ENCODE results near the gene TMEM270. TPM values are rescaled to one million over a fixed set of nuclear protein-coding genes. Genes with fewer than 3 reads are reported as not detected.
"Not testable (repeated sequence)": the region's sequence is repeated elsewhere in the genome, so short reads cannot be mapped to it uniquely, and the experiment has no call there.

The TMEM270 gene
- total RNA-seq, 1 experiment from 2014 or later: not detected

DNA sequence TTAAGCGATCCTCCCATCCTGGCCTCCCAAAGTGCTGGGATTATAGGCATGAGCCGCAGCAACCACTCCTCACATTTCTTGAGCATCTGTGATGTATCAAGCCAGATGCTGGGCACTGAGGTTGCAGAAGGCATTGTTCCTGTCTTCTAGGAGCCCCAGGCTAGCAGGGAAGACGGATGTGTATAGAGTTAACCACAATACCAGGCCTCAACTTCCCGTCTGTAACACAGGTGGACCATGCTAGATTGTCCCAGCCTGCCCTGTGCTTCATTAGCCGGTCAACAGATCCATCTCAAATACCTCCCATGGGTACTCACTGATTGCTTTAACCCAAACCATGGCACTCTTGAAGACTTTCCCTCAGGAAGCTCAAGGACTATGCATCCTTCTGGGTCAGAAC lies 32.0 kb upstream of the TMEM270 start:
- no peak for DNase-seq (ENCODE audit: low read depth in 1 of 2, low spot score in 2 of 2)
- no peak overlapping the region for H3K27ac ChIP-seq
- H3K4me3 ChIP-seq: no peak overlapping the region
- H3K36me3 ChIP-seq: no peaks in the 10 kb centered on the region
- no peaks in the 10 kb centered on the region for H3K27me3 ChIP-seq (replicated peaks)
- H3K4me1 ChIP-seq (replicated peaks): peaks cover 18% of the 10 kb centered on the region
- no peaks in the 10 kb centered on the region for H3K9me3 ChIP-seq (replicated peaks)

DNA sequence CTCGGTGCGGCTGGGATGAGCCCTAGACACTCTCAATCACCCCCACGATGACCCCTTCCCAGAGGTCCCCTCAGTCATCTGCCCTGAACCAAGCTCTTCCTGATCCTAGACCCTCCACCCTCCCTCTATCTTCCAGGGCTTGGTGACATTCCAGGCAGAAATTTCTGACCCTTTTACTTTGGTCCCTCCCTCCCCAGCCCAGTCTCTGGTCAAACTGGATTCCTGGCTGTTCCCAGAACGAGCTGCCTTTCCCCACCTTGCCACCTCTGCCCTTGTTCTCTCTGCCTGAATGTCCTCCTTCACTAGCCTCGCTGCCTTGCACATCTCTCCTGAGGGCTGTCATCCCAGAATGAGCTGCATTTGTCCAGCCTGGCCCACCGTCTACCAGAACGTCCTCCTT lies 31.5 kb upstream of the TMEM270 start:
- Histone ChIP-seq H3K36me3 (no peaks in the 10 kb centered on the region), H3K9me3 (replicated peaks) (no peaks in the 10 kb centered on the region), H3K27ac (no peak overlapping the region), H3K4me3 (no peak overlapping the region), H3K27me3 (replicated peaks) (no peaks in the 10 kb centered on the region), H3K4me1 (replicated peaks) (peaks cover 18% of the 10 kb centered on the region)
- DNase-seq (ENCODE audit: low read depth in 1 of 2, low spot score in 2 of 2): no peak

- no peak overlapping the region for H3K27ac ChIP-seq
- H3K4me3 ChIP-seq: no peak overlapping the region
- no peaks in the 10 kb centered on the region for H3K27me3 ChIP-seq (replicated peaks)
- H3K36me3 ChIP-seq: no peaks in the 10 kb centered on the region
- no peaks in the 10 kb centered on the region for H3K9me3 ChIP-seq (replicated peaks)
- DNase-seq (ENCODE audit: low read depth in 1 of 2, low spot score in 2 of 2): no peak
- peaks cover 18% of the 10 kb centered on the region for H3K4me1 ChIP-seq (replicated peaks)
These were observed 30.9 kb upstream of the TMEM270 start for GRCh38 chr7:73829921-73830680.

- Histone ChIP-seq H3K4me3 (no peak within 1 kb of the TSS), H3K4me1 (replicated peaks) (peaks cover 18% of the 10 kb centered on the region), H3K27me3 (replicated peaks) (no peaks in the 10 kb centered on the region), H3K27ac (no peak within 1 kb of the TSS), H3K9me3 (replicated peaks) (no peaks in the 10 kb centered on the region), H3K36me3 (no peaks in the 10 kb centered on the region)
- no peak for DNase-seq (ENCODE audit: low read depth in 1 of 2, low spot score in 2 of 2)
These were observed 30.0 kb upstream of the TMEM270 start, which contains the start of gene CLDN4 for GRCh38 chr7:73830681-73831583. CLDN4 (plus strand) TSS chr7:73830996; CDS start chr7:73831202, 206 bp downstream.

DNA sequence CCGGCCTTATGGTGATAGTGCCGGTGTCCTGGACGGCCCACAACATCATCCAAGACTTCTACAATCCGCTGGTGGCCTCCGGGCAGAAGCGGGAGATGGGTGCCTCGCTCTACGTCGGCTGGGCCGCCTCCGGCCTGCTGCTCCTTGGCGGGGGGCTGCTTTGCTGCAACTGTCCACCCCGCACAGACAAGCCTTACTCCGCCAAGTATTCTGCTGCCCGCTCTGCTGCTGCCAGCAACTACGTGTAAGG lies 29.4 kb upstream of the TMEM270 start:
- peaks cover 18% of the 10 kb centered on the region for H3K4me1 ChIP-seq (replicated peaks)
- H3K9me3 ChIP-seq (replicated peaks): no peaks in the 10 kb centered on the region
- no peak overlapping the region for H3K4me3 ChIP-seq
- no peak overlapping the region for H3K27ac ChIP-seq
- DNase-seq (ENCODE audit: low read depth in 1 of 2, low spot score in 2 of 2): no peak
- H3K36me3 ChIP-seq: no peaks in the 10 kb centered on the region
- H3K27me3 ChIP-seq (replicated peaks): no peaks in the 10 kb centered on the region

GRCh38 chr7:73831834-73832651 lies 28.9 kb upstream of the TMEM270 start:
- peaks cover 18% of the 10 kb centered on the region for H3K4me1 ChIP-seq (replicated peaks)
- DNase-seq (ENCODE audit: low read depth in 1 of 2, low spot score in 2 of 2): no peak
- no peaks in the 10 kb centered on the region for H3K27me3 ChIP-seq (replicated peaks)
- H3K9me3 ChIP-seq (replicated peaks): no peaks in the 10 kb centered on the region
- no peak overlapping the region for H3K4me3 ChIP-seq
- no peak overlapping the region for H3K27ac ChIP-seq
- no peaks in the 10 kb centered on the region for H3K36me3 ChIP-seq

GRCh38 chr7:73832806-73833205 lies 28.2 kb upstream of the TMEM270 start:
- Histone ChIP-seq H3K27me3 (replicated peaks) (no peaks in the 10 kb centered on the region), H3K4me3 (no peak overlapping the region), H3K4me1 (replicated peaks) (peaks cover 13% of the 10 kb centered on the region), H3K9me3 (replicated peaks) (no peaks in the 10 kb centered on the region), H3K36me3 (no peaks in the 10 kb centered on the region), H3K27ac (no peak overlapping the region)
- no peak for DNase-seq (ENCODE audit: low read depth in 1 of 2, low spot score in 2 of 2)

DNA sequence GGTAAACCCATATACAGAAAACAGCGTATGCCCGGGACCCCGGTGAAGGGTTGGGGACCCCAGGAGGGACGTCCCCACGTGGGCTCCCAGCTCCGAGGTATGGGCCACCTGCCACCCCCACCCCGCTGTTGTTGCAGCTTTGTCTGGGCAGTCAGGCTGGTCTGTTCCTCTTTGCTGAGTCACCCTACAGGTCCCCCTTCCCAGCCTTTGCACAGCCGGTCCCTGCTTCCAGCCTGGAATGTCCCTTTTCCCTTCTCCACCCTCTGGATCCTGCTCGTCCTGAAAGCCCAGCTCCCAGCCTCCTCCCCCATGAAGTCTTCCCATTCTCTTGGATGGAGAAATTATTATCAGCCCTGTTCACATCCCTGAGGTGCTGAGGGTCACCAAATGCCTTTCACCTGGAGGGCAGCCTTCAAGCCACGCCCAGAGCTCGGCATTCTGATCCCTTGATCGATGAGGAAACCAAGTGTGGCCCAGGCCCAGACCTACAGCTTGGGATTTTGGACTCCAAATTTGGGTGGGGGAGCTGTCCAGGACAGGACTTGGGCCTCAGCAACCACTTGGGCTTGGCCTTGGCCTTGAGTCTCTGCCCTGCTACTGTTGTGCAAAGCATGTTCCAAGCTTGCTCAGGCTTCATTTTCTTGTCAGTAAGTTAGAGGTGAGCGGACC lies 27.6 kb upstream of the TMEM270 start:
- H3K4me3 ChIP-seq: no peak overlapping the region
- peaks cover 9% of the 10 kb centered on the region for H3K4me1 ChIP-seq (replicated peaks)
- no peak for DNase-seq (ENCODE audit: low read depth in 1 of 2, low spot score in 2 of 2)
- no peaks in the 10 kb centered on the region for H3K36me3 ChIP-seq
- no peak overlapping the region for H3K27ac ChIP-seq
- no peaks in the 10 kb centered on the region for H3K9me3 ChIP-seq (replicated peaks)
- H3K27me3 ChIP-seq (replicated peaks): no peaks in the 10 kb centered on the region

DNA sequence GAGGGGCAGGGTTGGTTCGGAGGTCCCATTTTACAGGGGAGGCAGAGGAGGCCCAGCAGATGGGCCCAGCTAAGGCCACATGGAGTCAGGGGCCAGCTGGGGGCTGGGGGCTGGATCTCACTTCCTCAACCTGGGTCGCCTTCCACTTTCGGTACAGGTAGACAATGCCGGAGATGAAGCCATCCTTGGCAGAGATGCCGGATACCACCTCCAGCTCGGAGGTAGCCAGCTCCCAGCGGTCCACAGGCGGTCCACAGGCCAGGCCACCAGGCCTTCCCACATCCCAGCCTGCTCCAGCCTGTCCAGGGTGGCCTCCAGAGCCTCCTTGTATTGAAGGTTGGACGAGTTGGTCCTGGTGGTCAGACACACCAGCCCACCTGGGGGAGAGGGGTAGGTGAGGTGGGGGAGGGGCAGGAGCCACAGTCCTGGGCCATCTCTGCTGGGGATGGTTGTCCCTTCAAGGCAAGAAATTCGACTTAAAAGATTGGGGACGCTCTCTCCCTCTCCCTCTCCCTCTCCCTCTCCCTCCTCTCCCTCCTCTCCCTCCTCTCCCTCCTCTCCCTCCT lies 26.2 kb upstream of the TMEM270 start:
- Histone ChIP-seq H3K27me3 (replicated peaks) (no peaks in the 10 kb centered on the region), H3K4me3 (no peak overlapping the region), H3K36me3 (no peaks in the 10 kb centered on the region), H3K9me3 (replicated peaks) (no peaks in the 10 kb centered on the region), H3K27ac (no peak overlapping the region), H3K4me1 (replicated peaks) (peaks cover 4% of the 10 kb centered on the region; the same call in 1 of the 2 replicates)
- no peak for DNase-seq (ENCODE audit: low read depth in 1 of 2, low spot score in 2 of 2)

DNA sequence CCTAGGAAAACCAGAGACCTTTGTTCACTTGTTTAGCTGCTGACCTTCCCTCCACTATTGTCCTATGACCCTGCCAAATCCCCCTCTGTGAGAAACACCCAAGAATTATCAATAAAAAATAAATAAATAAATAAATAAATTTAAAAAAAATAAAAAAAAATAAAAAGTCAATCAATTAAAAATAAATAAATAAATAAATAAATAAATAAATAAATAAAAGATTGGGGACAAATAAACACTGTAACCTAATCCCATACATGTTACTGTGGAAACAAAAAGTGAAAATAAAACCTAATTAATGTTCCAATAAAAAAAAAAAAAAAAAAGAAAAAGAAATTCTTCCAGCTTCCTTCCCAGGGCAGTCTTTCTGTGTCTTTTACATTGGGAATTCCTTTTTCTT lies 23.8 kb upstream of the TMEM270 start:
- not testable (repeated sequence) for H3K27ac ChIP-seq; DNase-seq (ENCODE audit: low read depth in 1 of 2, low spot score in 2 of 2); H3K27me3 ChIP-seq (replicated peaks); H3K9me3 ChIP-seq (replicated peaks); H3K4me3 ChIP-seq; H3K36me3 ChIP-seq
- peaks cover 12% of the 10 kb centered on the region for H3K4me1 ChIP-seq (replicated peaks)

DNA sequence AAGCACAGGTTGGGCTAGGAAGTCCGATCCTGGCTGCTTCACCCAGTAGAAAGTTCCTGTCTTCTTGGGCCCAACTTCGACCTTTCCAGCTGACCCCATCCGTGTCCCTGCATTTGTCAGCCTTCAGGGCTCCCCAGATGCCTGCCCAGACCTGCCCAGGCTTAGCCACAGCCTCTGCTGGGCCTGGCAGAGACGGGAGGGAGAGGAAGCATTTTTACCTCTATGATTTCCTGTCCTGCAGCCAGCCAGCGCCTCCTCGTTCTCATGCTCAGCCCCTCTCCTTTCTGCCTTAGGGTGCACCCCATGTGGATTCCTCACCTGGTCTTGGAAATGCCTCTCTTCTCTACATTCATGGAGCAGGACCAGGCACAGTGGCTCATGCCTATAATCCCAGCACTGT lies 22.3 kb upstream of the TMEM270 start:
- H3K9me3 ChIP-seq (replicated peaks): no peaks in the 10 kb centered on the region
- H3K27me3 ChIP-seq (replicated peaks): no peaks in the 10 kb centered on the region
- H3K4me1 ChIP-seq (replicated peaks): peaks cover 7% of the 10 kb centered on the region
- H3K27ac ChIP-seq: no peak overlapping the region
- H3K36me3 ChIP-seq: no peaks in the 10 kb centered on the region
- DNase-seq (ENCODE audit: low read depth in 1 of 2, low spot score in 2 of 2): no peak
- H3K4me3 ChIP-seq: no peak overlapping the region

GRCh38 chr7:73839290-73839689 lies 21.7 kb upstream of the TMEM270 start:
- no peak for DNase-seq (ENCODE audit: low read depth in 1 of 2, low spot score in 2 of 2)
- H3K27me3 ChIP-seq (replicated peaks): no peaks in the 10 kb centered on the region
- H3K27ac ChIP-seq: no peak overlapping the region
- no peaks in the 10 kb centered on the region for H3K36me3 ChIP-seq
- H3K4me1 ChIP-seq (replicated peaks): peaks cover 7% of the 10 kb centered on the region
- H3K4me3 ChIP-seq: no peak overlapping the region
- H3K9me3 ChIP-seq (replicated peaks): no peaks in the 10 kb centered on the region
